ENCODE results near the gene WDR62.
"Not testable (repeated sequence)": the region's sequence is repeated elsewhere in the genome, so short reads cannot be mapped to it uniquely, and the experiment has no call there.

Gene WDR62

GRCh38 chr19:36031308-36031707 is 23.4 kb upstream of the WDR62 start:
- no peaks in the 10 kb centered on the region for H4K20me1 ChIP-seq
- H3K9me3 ChIP-seq, result no peaks in the 10 kb centered on the region
- no peak overlapping the region for H3K4me2 ChIP-seq
- no peak overlapping the region for H3K9ac ChIP-seq
- TF ChIP-seq Cebpa-rat (IDR thresholded peaks at IDR 0.05), result no peak
- peaks cover 33% of the 10 kb centered on the region for H3K36me3 ChIP-seq
- H3K27me3 ChIP-seq, result no peaks in the 10 kb centered on the region
- no peak overlapping the region for H3K27ac ChIP-seq
- peaks cover 5% of the 10 kb centered on the region; the same call in 1 of the 2 replicates for H3K4me1 ChIP-seq
- H3K4me3 ChIP-seq, result no peak overlapping the region

DNA sequence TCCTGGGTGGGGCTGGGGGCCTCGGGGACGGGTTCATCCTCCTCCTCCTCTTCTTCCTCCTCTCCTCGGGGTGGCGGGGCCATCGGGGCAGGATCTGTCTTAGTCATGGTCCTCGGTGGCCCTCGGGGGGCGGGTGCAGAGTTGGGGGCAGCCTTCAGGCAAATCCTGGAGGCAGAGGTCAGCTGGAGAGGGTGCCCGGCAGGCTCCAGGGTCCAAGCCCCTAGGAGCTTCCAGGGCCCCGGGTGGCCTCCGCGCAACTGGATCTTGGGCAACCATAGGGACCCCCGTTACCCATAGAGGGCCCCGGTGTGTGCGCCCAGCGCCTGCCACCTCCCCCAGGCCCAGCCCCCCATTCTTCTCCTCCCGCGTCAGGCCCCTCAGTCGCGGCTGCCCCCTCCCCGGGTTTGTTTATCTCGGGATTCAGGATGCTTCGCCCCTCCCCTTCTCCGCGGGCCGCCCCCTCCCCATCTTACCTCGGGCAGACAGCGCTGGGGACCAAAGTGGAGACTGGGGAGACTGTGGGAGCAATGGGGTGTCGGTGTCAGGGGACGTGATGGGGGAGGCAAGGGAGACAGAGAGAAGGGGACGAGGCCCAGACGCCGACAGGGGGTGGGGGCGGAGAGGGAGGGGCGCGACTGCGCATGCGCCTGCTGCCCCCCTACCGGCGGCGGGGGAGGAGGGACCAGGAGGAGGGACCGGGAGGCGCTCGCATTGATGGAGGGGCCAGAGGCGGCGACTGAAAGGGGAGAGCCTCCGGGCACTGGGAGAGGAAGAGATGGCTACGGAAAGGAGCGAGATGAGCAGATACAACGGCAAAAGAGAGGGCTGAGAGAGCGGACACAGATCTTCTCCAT is 22.2 kb upstream of the WDR62 start, which contains the start of gene CLIP3:
Gene CLIP3, minus strand, starts transcription at position 623 of the 854 bp plus-strand sequence. Its CDS starts 516 bp downstream, at position 107.
- H3K4me3 ChIP-seq, result peak within 1 kb of the TSS; percentile 62
- H3K4me2 ChIP-seq, result peak within 1 kb of the TSS; percentile 71
- H3K27ac ChIP-seq, result no peak within 1 kb of the TSS
- peaks cover 23% of the 10 kb centered on the region for H3K36me3 ChIP-seq
- H3K9me3 ChIP-seq, result no peaks in the 10 kb centered on the region
- H3K9ac ChIP-seq, result peak within 1 kb of the TSS; percentile 24; the same call in 1 of the 2 replicates
- no peaks in the 10 kb centered on the region for H3K27me3 ChIP-seq
- no peak for TF ChIP-seq Cebpa-rat (IDR thresholded peaks at IDR 0.05)
- peaks cover 14% of the 10 kb centered on the region for H3K4me1 ChIP-seq
- no peaks in the 10 kb centered on the region for H4K20me1 ChIP-seq

DNA sequence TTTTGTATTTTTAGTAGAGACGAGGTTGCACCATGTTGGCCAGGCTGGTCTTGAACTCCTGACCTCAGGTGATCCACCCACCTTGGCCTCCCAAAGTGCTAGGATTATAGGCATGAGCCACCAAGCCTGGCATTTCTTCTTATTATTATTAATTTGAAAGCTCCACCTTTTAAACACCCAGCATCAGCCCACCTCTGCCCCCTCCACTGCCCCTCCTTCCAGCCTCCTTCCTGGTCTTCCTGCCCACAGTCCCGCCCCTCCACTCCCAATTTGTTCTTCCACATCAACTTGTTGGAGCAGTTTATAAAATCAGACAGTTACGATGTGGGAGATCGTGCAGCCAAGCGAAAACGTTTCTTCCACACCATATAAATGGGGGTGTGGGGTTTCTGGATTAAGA is 14.2 kb upstream of the WDR62 start:
- peaks cover 24% of the 10 kb centered on the region; the same call in 1 of the 2 replicates for H3K36me3 ChIP-seq
- H3K9ac ChIP-seq, result no peak overlapping the region
- H3K27me3 ChIP-seq, result no peaks in the 10 kb centered on the region
- no peak overlapping the region for H3K27ac ChIP-seq
- no peak overlapping the region for H3K4me3 ChIP-seq
- H3K4me2 ChIP-seq, result no peak overlapping the region
- H4K20me1 ChIP-seq, result no peaks in the 10 kb centered on the region
- H3K4me1 ChIP-seq, result peaks cover 19% of the 10 kb centered on the region
- no peaks in the 10 kb centered on the region for H3K9me3 ChIP-seq
- TF ChIP-seq Cebpa-rat (IDR thresholded peaks at IDR 0.05), result no peak

- H3K27ac ChIP-seq, H3K9ac ChIP-seq, H4K20me1 ChIP-seq, H3K4me3 ChIP-seq, H3K9me3 ChIP-seq, H3K4me2 ChIP-seq, H3K27me3 ChIP-seq: not testable (repeated sequence)
- Histone ChIP-seq H3K4me1 (peaks cover 19% of the 10 kb centered on the region), H3K36me3 (peaks cover 29% of the 10 kb centered on the region; the same call in 1 of the 2 replicates)
- TF ChIP-seq Cebpa-rat (IDR thresholded peaks at IDR 0.05), result peak; percentile 88
Measured at GRCh38 chr19:36041092-36041491, 13.6 kb upstream of the WDR62 start.

GRCh38 chr19:36041831-36042230 is 12.9 kb upstream of the WDR62 start:
- peaks cover 16% of the 10 kb centered on the region for H3K4me1 ChIP-seq
- no peak overlapping the region for H3K27ac ChIP-seq
- no peak overlapping the region for H3K9ac ChIP-seq
- peaks cover 31% of the 10 kb centered on the region; the same call in 1 of the 2 replicates for H3K36me3 ChIP-seq
- no peak overlapping the region for H3K4me2 ChIP-seq
- H3K9me3 ChIP-seq, result no peaks in the 10 kb centered on the region
- H3K4me3 ChIP-seq, result no peak overlapping the region
- no peaks in the 10 kb centered on the region for H3K27me3 ChIP-seq
- no peak for TF ChIP-seq Cebpa-rat (IDR thresholded peaks at IDR 0.05)
- H4K20me1 ChIP-seq, result no peaks in the 10 kb centered on the region

- H3K9me3 ChIP-seq, result no peaks in the 10 kb centered on the region
- peaks cover 32% of the 10 kb centered on the region; the same call in 1 of the 2 replicates for H3K36me3 ChIP-seq
- no peak overlapping the region for H3K9ac ChIP-seq
- no peaks in the 10 kb centered on the region for H4K20me1 ChIP-seq
- H3K4me2 ChIP-seq, result no peak overlapping the region
- no peaks in the 10 kb centered on the region for H3K4me1 ChIP-seq
- no peak overlapping the region for H3K4me3 ChIP-seq
- H3K27me3 ChIP-seq, result no peaks in the 10 kb centered on the region
- no peak for TF ChIP-seq Cebpa-rat (IDR thresholded peaks at IDR 0.05)
- no peak overlapping the region for H3K27ac ChIP-seq
Measured at GRCh38 chr19:36043952-36044351, 10.7 kb upstream of the WDR62 start.

DNA sequence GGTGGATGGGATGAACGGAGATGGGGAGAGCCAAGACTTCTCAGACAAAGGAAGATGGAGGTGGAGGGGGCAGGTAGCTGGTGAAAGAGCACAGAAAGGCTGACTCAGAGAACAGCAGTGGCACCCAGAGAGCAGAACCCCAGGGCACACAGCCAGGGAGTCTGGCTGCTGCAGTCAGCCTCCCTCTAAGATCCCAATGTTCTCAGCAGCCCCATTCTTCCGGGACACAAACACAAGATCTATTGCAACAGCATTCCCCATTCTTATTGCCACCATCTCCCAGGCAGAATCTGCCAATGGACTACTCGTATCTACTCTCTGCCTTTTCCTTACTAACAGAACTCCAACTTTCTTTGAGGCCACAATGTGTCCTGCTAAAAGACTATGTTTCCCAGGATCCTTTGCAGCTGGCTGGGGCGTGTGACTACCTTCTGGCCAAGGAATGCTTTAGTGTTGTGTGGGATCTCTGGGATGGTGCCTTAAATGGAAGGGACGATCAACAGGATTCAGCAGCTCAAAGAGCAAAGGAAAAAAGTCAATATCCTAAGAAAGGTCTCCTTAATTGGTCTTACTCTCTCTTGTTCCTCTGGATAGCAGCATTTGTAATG is 8.2 kb upstream of the WDR62 start:
- Histone ChIP-seq H3K27me3 (no peaks in the 10 kb centered on the region), H3K4me2 (no peak overlapping the region)

GRCh38 chr19:36047835-36048234 is 6.9 kb upstream of the WDR62 start:
- no peaks in the 10 kb centered on the region for H3K9me3 ChIP-seq
- H3K27ac ChIP-seq, result no peak overlapping the region
- no peak overlapping the region for H3K9ac ChIP-seq
- H4K20me1 ChIP-seq, result no peaks in the 10 kb centered on the region
- no peak for TF ChIP-seq Cebpa-rat (IDR thresholded peaks at IDR 0.05)
- no peak overlapping the region for H3K4me2 ChIP-seq
- H3K4me1 ChIP-seq, result peaks cover 3% of the 10 kb centered on the region
- H3K27me3 ChIP-seq, result no peaks in the 10 kb centered on the region
- H3K36me3 ChIP-seq, result peaks cover 19% of the 10 kb centered on the region; the same call in 1 of the 2 replicates
- no peak overlapping the region for H3K4me3 ChIP-seq

More for the DNA sequence above, 8.2 kb upstream of the WDR62 start:
- Histone ChIP-seq H3K27ac (no peak overlapping the region), H4K20me1 (no peaks in the 10 kb centered on the region), H3K36me3 (peaks cover 19% of the 10 kb centered on the region; the same call in 1 of the 2 replicates), H3K9ac (no peak overlapping the region), H3K4me3 (no peak overlapping the region), H3K9me3 (no peaks in the 10 kb centered on the region), H3K4me1 (no peaks in the 10 kb centered on the region)
- TF ChIP-seq Cebpa-rat (IDR thresholded peaks at IDR 0.05), result no peak

DNA sequence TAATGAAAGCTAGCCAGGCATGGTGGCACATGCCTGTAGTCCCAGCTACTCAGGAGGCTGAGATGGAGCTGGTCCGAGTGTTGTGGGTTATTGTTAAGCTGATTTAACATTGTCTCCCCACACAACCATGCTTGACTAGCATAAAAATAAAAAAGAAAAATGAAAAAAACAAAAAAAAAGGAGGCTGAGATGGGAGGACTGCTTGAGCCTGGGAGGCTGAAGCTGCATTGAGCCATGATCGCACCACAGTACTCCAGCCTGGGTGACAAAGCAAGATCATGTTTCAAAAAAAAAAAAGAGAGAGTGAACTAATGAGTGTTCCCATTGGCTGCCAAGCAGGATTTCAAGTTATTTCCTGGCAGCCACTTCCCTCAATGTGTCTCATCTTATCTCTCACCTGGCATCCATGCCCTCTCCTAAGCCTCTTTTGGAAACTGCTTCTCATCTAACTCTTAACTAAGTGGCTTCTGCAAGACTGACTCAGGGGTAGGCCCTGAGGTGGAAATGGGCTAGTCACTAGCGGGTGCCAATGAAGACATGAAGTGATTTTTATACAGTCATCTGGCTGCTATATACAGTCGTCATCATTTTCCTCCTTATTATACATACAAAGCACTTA is 5.5 kb upstream of the WDR62 start:
- Histone ChIP-seq H3K4me1 (peaks cover 11% of the 10 kb centered on the region), H3K27ac (no peak overlapping the region), H3K9ac (no peak overlapping the region), H4K20me1 (no peaks in the 10 kb centered on the region), H3K36me3 (peaks cover 19% of the 10 kb centered on the region; the same call in 1 of the 2 replicates), H3K27me3 (no peaks in the 10 kb centered on the region), H3K4me2 (no peak overlapping the region), H3K4me3 (no peak overlapping the region), H3K9me3 (no peaks in the 10 kb centered on the region)
- no peak for TF ChIP-seq Cebpa-rat (IDR thresholded peaks at IDR 0.05)
